Fibroblast of pulmonary artery (primary cell): ENCODE results near the gene LRRC30.
A peak's percentile ranks its signal among the peaks of the same experiment; 100 is the strongest.

Experiments
- DNase-seq: peaks from one replicate; pipeline ENCODE4 v3.0.0-alpha.2; 2010; ENCODE audit warnings: low read depth
- H3K4me3 ChIP-seq: replicated peaks from 2 replicates; pipeline ENCODE4 v1.5.1; 2011; ENCODE audit warnings: low read depth, mild to moderate bottlenecking, control low read depth, low read length, moderate library complexity
- CTCF ChIP-seq: IDR thresholded peaks from 2 replicates; pipeline ENCODE4 v1.5.1; 2011; ENCODE audit warnings: mild to moderate bottlenecking, control low read depth, low read length, inconsistent platforms; ENCODE audit errors: missing control alignments

Gene LRRC30

GRCh38 chr18:7272311-7273049 lies 41.6 kb downstream of the LRRC30 start:
- TF ChIP-seq CTCF, result peak; percentile 63
- no peak overlapping the region for H3K4me3 ChIP-seq
- peak; percentile 88 for DNase-seq

- H3K4me3 ChIP-seq, result no peak overlapping the region
- TF ChIP-seq CTCF, result no peak
- peak; percentile 93 for DNase-seq
Observed at GRCh38 chr18:7273301-7273921, 42.5 kb downstream of the LRRC30 start.

DNA sequence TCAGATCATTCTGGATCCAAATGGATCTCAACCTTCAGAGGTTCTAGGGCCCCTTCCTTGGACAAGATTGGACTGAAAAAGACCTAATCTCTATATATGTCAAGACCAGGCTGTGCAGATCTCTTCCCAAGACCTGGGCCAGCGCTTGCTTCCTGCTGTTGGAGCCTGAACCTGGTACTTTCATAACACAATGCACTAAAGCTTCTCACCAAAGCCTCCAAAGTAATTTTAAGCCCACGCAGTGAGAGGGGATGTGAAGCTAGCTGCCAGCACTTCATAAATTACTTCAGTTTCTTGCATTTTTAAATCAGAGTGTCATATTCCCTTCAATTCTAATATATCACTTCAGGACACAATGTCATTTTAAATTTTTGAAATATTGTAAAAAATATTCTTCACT lies 50.7 kb downstream of the LRRC30 start:
- H3K4me3 ChIP-seq, result no peak overlapping the region
- no peak for DNase-seq
- no peak for TF ChIP-seq CTCF
